Left hindlimb (tissue), 1 donor: ENCODE measurements around the gene NCDN.

Experiments used
- DNase-seq: peaks from one replicate; pipeline ENCODE4 v3.0.0-alpha.2; 2018

The NCDN gene, protein sequence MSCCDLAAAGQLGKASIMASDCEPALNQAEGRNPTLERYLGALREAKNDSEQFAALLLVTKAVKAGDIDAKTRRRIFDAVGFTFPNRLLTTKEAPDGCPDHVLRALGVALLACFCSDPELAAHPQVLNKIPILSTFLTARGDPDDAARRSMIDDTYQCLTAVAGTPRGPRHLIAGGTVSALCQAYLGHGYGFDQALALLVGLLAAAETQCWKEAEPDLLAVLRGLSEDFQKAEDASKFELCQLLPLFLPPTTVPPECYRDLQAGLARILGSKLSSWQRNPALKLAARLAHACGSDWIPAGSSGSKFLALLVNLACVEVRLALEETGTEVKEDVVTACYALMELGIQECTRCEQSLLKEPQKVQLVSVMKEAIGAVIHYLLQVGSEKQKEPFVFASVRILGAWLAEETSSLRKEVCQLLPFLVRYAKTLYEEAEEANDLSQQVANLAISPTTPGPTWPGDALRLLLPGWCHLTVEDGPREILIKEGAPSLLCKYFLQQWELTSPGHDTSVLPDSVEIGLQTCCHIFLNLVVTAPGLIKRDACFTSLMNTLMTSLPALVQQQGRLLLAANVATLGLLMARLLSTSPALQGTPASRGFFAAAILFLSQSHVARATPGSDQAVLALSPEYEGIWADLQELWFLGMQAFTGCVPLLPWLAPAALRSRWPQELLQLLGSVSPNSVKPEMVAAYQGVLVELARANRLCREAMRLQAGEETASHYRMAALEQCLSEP

DNA sequence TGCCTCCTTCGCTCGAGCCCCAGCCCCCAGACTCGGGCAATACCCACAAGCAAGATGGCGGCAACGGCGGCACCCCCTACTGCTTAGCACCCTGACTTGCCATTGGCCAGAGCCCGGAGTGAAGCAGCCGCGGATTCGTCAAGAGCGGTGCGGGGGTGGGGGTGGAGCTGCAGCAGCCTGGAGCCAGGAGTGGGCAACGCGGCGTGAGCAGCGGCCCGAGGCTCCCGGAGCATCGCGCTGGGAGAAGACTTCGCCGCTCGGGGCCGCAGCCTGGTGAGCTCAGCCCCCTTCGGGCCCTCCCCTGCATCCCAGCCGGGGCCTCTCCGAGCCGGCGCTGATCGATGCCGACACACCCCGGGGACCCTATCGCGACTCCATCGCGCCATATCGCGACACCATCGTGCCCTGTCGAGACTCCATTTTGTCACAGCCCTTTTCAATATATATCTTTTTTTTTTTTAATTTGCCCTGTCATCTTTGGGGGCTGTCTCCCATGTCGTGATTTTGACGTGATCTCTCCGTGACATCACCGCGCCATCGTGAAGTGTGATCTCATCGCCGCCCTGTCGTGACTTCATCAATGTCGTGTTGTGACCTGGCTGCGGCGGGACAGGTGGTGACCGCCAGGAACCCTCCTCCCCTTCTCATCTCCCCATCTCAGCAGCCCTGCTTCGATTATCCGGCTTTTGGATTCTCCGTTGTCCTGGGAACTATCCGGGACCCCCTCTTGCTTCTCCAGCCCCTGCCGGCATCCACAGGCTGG lies at the start of gene NCDN:
NCDN (plus strand) TSS at position 189 of the 763 bp plus-strand sequence; CDS start at position 581, 392 bp downstream.
- DNase-seq, result peak; percentile 98

- DNase-seq, result no peak
Observed at GRCh38 chr1:35507947-35508346, 49.7 kb upstream of the NCDN start.

- DNase-seq, result no peak
Observed at GRCh38 chr1:35509558-35509957, 48.0 kb upstream of the NCDN start.

DNA sequence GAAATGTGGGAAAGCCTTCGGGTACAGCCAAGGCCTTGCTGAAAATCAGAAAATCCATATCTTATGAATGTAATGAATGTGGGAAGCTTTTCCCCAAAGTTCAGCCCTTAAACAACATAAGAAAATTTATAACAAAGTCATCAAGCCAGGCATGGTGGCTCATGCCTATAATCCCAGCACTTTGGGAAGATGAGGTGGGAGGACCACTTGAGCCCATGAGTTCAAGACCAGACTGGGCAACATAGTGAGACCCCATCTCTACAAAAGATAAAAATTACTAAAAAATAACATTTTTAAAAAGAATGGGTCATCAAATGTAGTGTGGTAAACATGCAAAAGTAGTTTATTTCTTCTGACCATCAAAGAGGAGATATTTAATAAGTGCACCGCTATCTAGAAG lies 46.3 kb upstream of the NCDN start:
- no peak for DNase-seq

- DNase-seq, result no peak
Observed at GRCh38 chr1:35518183-35518582, 39.4 kb upstream of the NCDN start.

GRCh38 chr1:35519432-35519831 lies 38.2 kb upstream of the NCDN start:
- DNase-seq, result no peak

- no peak for DNase-seq
Observed at GRCh38 chr1:35524106-35524505, 33.5 kb upstream of the NCDN start.

DNA sequence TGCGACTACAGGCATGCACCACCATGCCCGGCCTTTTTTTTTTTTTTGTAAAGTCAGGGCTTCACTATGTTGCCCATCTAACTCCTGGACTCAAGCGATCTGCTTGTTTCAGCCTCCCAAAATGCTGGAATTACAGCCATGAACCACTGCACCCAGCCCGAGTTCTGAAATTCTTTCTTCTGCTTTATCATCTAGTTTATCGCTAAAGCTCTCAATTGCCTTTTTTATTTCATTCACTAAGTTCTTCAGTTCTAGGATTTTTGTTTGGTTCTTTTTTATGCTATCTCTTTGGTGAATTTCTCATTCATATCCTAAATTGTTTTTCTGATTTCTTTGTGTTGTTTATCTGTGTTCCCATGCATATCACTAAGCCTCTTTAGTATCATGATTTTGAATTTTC lies 27.4 kb upstream of the NCDN start:
- no peak for DNase-seq

GRCh38 chr1:35530946-35531345 lies 26.7 kb upstream of the NCDN start:
- DNase-seq, result no peak

DNA sequence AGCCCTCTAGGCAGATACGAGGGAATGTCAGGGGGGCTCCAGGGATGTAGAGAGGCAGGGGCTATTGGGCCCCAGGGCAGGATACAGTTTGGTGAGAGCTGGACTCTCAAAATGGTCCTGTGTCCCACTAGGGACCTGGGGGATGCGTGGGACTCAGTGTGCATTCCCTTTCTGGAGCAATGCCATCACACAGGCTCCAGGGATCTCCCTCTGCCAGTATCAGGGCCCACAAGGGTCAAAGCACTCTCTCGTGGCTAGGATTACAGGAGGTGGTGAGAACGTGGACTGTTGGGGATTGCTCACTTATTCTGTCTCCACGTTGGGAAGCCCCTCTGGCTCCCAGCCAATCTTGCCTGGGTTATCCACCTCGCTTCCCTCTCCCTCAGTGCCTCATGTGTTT lies 26.2 kb upstream of the NCDN start:
- DNase-seq, result no peak

- DNase-seq, result no peak
Observed at GRCh38 chr1:35532497-35533223, 24.9 kb upstream of the NCDN start.

GRCh38 chr1:35533586-35533985 lies 24.0 kb upstream of the NCDN start:
- no peak for DNase-seq

DNA sequence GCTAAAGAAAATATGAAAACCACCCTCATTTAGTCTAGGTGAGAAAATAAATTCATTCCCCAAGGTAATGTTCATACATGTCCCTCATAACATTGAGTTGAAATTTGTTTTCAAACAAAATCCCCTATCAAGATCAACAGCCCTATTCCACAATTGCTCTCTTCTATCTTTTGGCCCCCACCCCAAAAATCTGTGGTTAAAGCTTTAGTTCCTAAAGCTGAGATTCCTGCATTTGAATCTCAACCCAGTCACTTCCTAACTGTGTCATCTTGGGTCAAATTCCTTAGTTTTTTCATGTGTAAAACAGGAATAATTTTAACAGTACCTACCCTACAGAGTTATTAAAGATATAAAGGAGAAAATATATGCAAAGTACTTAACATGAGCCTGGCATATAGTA lies 22.4 kb upstream of the NCDN start:
- no peak for DNase-seq

- no peak for DNase-seq
Observed at GRCh38 chr1:35536556-35537162, 20.9 kb upstream of the NCDN start.

DNA sequence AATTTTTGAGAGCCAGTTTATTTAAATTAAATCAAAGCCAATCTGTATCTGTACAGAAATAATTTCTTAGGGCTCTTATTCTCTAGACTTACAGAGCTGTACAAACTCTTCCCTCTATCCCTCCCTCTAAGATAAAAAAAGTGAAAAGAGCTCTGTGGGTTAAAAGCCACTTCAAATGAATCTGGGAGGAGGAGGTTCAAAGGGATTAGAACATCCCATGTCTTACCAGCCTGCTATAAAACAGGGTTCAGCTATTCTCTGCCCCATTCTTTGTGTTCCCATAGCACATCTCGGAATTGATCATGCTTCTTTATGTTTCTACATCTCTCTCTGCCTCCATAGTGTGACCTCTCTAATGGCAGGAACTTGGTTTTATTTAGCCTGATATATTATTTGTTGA lies 19.8 kb upstream of the NCDN start:
- no peak for DNase-seq

- DNase-seq, result no peak
Observed at GRCh38 chr1:35539073-35539823, 18.4 kb upstream of the NCDN start.

GRCh38 chr1:35539824-35540261 lies 17.8 kb upstream of the NCDN start:
- DNase-seq, result no peak

DNA sequence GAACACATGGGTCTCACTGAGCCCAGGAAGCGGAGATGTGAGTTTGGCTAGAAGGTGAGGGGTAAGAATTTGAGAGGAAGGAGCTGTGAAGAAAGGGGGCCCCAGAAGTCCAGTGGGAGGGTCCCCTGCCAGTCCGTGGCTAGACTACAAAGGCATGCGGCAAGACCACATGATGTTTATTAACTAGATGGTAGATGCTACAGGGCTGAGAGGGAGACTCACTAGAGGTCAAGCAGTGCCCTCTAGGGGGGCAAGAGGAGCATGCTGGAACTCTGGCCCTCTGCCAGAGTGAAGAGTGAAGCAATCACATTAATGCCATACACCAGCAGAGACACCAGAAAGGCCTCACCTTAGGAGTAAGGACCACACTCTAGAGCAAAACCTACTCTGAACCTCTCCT lies 12.6 kb upstream of the NCDN start:
- DNase-seq, result no peak

DNA sequence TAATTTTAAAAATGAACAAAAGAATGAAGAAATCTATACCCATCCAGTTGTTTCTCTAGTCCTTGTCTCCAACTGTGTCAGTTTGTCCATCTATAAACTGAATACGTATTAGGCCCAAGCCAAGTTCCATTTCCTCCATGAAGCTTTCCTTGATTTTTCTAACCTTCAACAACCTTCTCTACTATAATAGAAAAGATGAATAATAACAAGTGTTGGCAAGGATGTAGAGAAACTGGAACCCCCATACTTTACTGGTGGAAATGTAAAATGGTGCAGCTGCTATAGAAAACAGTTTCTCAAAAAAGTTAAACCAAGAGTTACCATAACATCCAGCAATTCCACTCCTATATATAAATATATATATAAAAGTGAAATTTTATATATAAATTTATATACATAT lies 11.0 kb upstream of the NCDN start:
- DNase-seq, result no peak

- no peak for DNase-seq
Observed at GRCh38 chr1:35553851-35554250, 3.7 kb upstream of the NCDN start.
